Caki2 (cell line): ENCODE results near the gene SLC12A7. TPM values are rescaled to one million over a fixed set of nuclear protein-coding genes. Genes with fewer than 3 reads are reported as not detected.

Experiments used
- DNase-seq: peaks from one replicate; pipeline ENCODE4 v3.0.0-alpha.2; 2015; ENCODE audit warnings: low read depth
- in situ Hi-C: cut with HindIII; loops from 2 replicates; pipeline ENCODE4 v1.10.0; 2016; ENCODE audit warnings: low sequenced_read_pairs, low pct_unique_long_range_greater_than_20kb, mixed read lengths
- total RNA-seq: library from RNA; depleted of rRNA; stranded (reverse); fragments of >200 nt; shearing (Covaris generic); gene quantifications from 2 replicates; pipeline ENCODE4 v1.2.3, GENCODE V29; 2014; ENCODE audit warnings: low replicate concordance

SLC12A7 gene
- total RNA-seq, 1 experiment from 2014 or later = 45.8 TPM

GRCh38 chr5:1012900-1013237 is 99.0 kb downstream of the SLC12A7 start:
- in situ Hi-C loops = no loop called here
- DNase-seq = no peak

GRCh38 chr5:1012313-1012841 is 99.5 kb downstream of the SLC12A7 start:
- no peak for DNase-seq
- in situ Hi-C loops = no loop called here

- no peak for DNase-seq
- in situ Hi-C loops = no loop called here
Observed at GRCh38 chr5:1011741-1012312, 100.0 kb downstream of the SLC12A7 start.

- in situ Hi-C loops = no loop called here
- no peak for DNase-seq
Observed at GRCh38 chr5:1011226-1011631, 100.6 kb downstream of the SLC12A7 start.

GRCh38 chr5:1010641-1011046 is 101.2 kb downstream of the SLC12A7 start:
- in situ Hi-C loops = no loop called here
- no peak for DNase-seq

- DNase-seq = no peak
- in situ Hi-C loops = no loop called here
Observed at GRCh38 chr5:1010181-1010510, 101.7 kb downstream of the SLC12A7 start.

- in situ Hi-C loops = no loop called here
- DNase-seq = no peak
Observed at GRCh38 chr5:1009359-1010180, 102.3 kb downstream of the SLC12A7 start.

- in situ Hi-C loops = no loop called here
- DNase-seq = no peak
Observed at GRCh38 chr5:1008451-1009358, 103.2 kb downstream of the SLC12A7 start, which contains the start of gene NKD2. TSS of gene NKD2 (plus strand) at chr5:1008802. CDS start at chr5:1009058, 256 bp downstream.

- in situ Hi-C loops = no loop called here
- DNase-seq = no peak
Observed at GRCh38 chr5:1007681-1008450, 104.0 kb downstream of the SLC12A7 start.

- in situ Hi-C loops = no loop called here
- DNase-seq = no peak
Observed at GRCh38 chr5:1007221-1007680, 104.6 kb downstream of the SLC12A7 start.

GRCh38 chr5:1006656-1007071 is 105.2 kb downstream of the SLC12A7 start:
- in situ Hi-C loops = no loop called here
- no peak for DNase-seq

GRCh38 chr5:1005904-1006655 is 105.8 kb downstream of the SLC12A7 start:
- in situ Hi-C loops = no loop called here

GRCh38 chr5:1005249-1005851 is 106.5 kb downstream of the SLC12A7 start:
- in situ Hi-C loops = no loop called here

More at GRCh38 chr5:1005904-1006655, 105.8 kb downstream of the SLC12A7 start:
- no peak for DNase-seq

GRCh38 chr5:1004461-1005248 is 107.2 kb downstream of the SLC12A7 start:
- in situ Hi-C loops = no loop called here
- DNase-seq = peak; percentile 51

More at GRCh38 chr5:1005249-1005851, 106.5 kb downstream of the SLC12A7 start:
- DNase-seq = no peak

- in situ Hi-C loops = no loop called here
- peak; percentile 51 for DNase-seq
Observed at GRCh38 chr5:1003296-1003937, 108.4 kb downstream of the SLC12A7 start.

GRCh38 chr5:1002836-1003235 is 109.0 kb downstream of the SLC12A7 start:
- DNase-seq = no peak
- in situ Hi-C loops = no loop called here
